Testis (tissue), 2 donors: ENCODE measurements around the gene TENM4.

Experiments used
- CTCF ChIP-seq, 3 experiments: fragments of 450-650 bp in 2 of 3; fragments of 200-600 bp in 1 of 3; sonication (generic) in 1 of 3; IDR thresholded peaks; one replicate each; pipeline ENCODE4 v1.5.1; 2016 to 2019; ENCODE audit warnings: antibody characterized with exemption in 3 of 3, mild to moderate bottlenecking in 2 of 3, moderate library complexity in 1 of 3
- POLR2A ChIP-seq: fragments of 450-650 bp; IDR thresholded peaks from one replicate; pipeline ENCODE4 v1.6.1; 2017; ENCODE audit warnings: antibody characterized with exemption, mild to moderate bottlenecking, moderate library complexity

- no peak for TF ChIP-seq CTCF (IDR thresholded peaks at IDR 0.05)
- no peak for TF ChIP-seq POLR2A
Measured at GRCh38 chr11:79179087-79179486, 261.7 kb downstream of the TENM4 start.
